ENCODE data around the gene LONRF2.
"Not testable (repeated sequence)": the region's sequence is repeated elsewhere in the genome, so short reads cannot be mapped to it uniquely, and the experiment has no call there.

The LONRF2 gene

GRCh38 chr2:100321866-100322820, at the start of gene LONRF2:
Gene LONRF2, minus strand, starts transcription at chr2:100322501. Its CDS starts 408 bp downstream, at chr2:100322093.
- ATAC-seq (replicated peaks; ENCODE audit: extremely low read depth, poor library complexity, severe bottlenecking) (peak; percentile 28), DNase-seq (ENCODE audit: low spot score in 2 of 2) (no peak)
- peak within 1 kb of the TSS; percentile 35 for H3K4me3 Mint-ChIP-seq
- no peak within 1 kb of the TSS for H3K27ac Mint-ChIP-seq (ENCODE audit: low read depth)
- H3K36me3 Mint-ChIP-seq (ENCODE audit: insufficient read depth), result peaks cover 2% of the 10 kb centered on the region
- H3K4me1 Mint-ChIP-seq, result no peaks in the 10 kb centered on the region
- peaks cover 6% of the 10 kb centered on the region for H3K9me3 Mint-ChIP-seq
- H3K27me3 Mint-ChIP-seq, result peaks cover 72% of the 10 kb centered on the region

- no peak for ATAC-seq (replicated peaks; ENCODE audit: extremely low read depth, poor library complexity, severe bottlenecking)
- no peak for DNase-seq (ENCODE audit: low spot score in 2 of 2)
- H3K9me3 Mint-ChIP-seq, result peaks cover 27% of the 10 kb centered on the region
- H3K27me3 Mint-ChIP-seq, result peaks cover 57% of the 10 kb centered on the region
- H3K4me3 Mint-ChIP-seq, result no peak overlapping the region
- H3K4me1 Mint-ChIP-seq, result no peaks in the 10 kb centered on the region
- no peak overlapping the region for H3K27ac Mint-ChIP-seq (ENCODE audit: low read depth)
- no peaks in the 10 kb centered on the region for H3K36me3 Mint-ChIP-seq (ENCODE audit: insufficient read depth)
These were observed 44.9 kb upstream of the LONRF2 start for GRCh38 chr2:100367163-100367562.

DNA sequence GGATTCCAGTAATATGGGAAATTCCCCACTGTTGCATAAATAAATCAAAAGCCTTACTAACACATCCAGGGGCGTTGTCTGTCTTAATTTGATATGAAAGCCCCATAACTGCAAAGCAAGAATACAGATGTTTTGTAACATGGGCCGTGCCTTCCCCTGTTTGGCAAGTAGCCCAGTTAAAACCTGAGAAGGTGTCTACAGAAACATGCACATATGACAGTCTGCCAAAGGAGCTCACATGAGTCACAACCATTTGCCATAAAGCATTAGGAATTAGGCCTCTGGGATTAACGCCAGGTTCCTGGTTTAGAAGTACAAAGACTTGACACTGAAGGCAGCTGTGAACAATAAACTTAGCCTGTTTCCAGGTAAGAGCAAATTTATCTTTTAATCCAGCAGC, 43.1 kb upstream of the LONRF2 start:
- H3K9me3 Mint-ChIP-seq, result peaks cover 21% of the 10 kb centered on the region
- ATAC-seq (replicated peaks; ENCODE audit: extremely low read depth, poor library complexity, severe bottlenecking), result no peak
- no peaks in the 10 kb centered on the region for H3K4me1 Mint-ChIP-seq
- DNase-seq (ENCODE audit: low spot score in 2 of 2), result no peak
- no peak overlapping the region for H3K4me3 Mint-ChIP-seq
- no peak overlapping the region for H3K27ac Mint-ChIP-seq (ENCODE audit: low read depth)
- H3K27me3 Mint-ChIP-seq, result peaks cover 40% of the 10 kb centered on the region
- H3K36me3 Mint-ChIP-seq (ENCODE audit: insufficient read depth), result no peaks in the 10 kb centered on the region

DNA sequence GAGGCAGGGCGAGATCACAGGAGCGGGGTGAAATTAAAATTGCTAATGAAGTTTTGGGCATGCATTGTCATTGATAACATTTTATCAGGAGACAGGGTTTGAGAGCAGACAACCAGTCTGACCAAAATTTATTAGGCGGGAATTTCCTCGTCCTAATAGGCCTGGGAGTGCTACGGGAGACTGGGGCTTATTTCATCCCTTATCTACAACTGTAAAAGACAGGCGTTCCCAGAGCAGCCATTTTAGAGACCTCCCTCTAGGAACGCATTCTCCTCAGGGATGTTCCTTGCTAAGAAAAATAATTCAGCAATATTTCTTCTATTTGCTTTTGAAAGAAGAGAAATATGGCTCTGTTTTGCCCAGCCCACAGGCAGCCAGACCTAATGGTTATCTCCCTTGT, 40.0 kb upstream of the LONRF2 start:
- Mint-ChIP-seq H3K27me3 (peaks cover 41% of the 10 kb centered on the region), H3K9me3 (peaks cover 20% of the 10 kb centered on the region)
- H3K27ac Mint-ChIP-seq (ENCODE audit: low read depth); H3K36me3 Mint-ChIP-seq (ENCODE audit: insufficient read depth); DNase-seq (ENCODE audit: low spot score in 2 of 2); H3K4me3 Mint-ChIP-seq; ATAC-seq (replicated peaks; ENCODE audit: extremely low read depth, poor library complexity, severe bottlenecking); H3K4me1 Mint-ChIP-seq: not testable (repeated sequence)

DNA sequence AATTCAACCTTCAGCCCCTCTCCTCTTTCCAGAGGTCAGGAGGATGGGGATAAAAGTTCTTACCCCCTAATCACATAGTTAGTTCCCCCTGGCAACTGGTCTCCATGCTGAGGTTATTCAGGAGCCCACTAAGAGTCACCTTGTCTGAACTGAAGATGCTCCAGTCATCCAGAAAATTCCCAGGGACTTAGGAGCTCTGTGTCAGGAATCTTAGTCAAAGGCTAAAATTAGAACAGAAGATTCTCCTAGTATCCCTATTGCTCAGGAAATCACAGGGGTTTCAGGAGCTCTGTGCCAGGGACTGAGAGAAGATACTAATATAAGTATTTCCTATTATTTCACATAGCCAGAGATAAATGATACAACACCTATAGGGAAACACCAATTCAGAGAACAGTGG, 37.3 kb upstream of the LONRF2 start:
- no peak overlapping the region for H3K27ac Mint-ChIP-seq (ENCODE audit: low read depth)
- no peak overlapping the region for H3K4me3 Mint-ChIP-seq
- no peak for ATAC-seq (replicated peaks; ENCODE audit: extremely low read depth, poor library complexity, severe bottlenecking)
- DNase-seq (ENCODE audit: low spot score in 2 of 2), result no peak
- peaks cover 20% of the 10 kb centered on the region for H3K9me3 Mint-ChIP-seq
- H3K27me3 Mint-ChIP-seq, result peaks cover 57% of the 10 kb centered on the region
- no peaks in the 10 kb centered on the region for H3K4me1 Mint-ChIP-seq
- H3K36me3 Mint-ChIP-seq (ENCODE audit: insufficient read depth), result no peaks in the 10 kb centered on the region

- Mint-ChIP-seq H3K4me3 (no peak overlapping the region), H3K27me3 (peaks cover 58% of the 10 kb centered on the region), H3K9me3 (peaks cover 20% of the 10 kb centered on the region), H3K4me1 (no peaks in the 10 kb centered on the region), H3K27ac (ENCODE audit: low read depth) (no peak overlapping the region), H3K36me3 (ENCODE audit: insufficient read depth) (no peaks in the 10 kb centered on the region)
- no peak for DNase-seq (ENCODE audit: low spot score in 2 of 2)
- no peak for ATAC-seq (replicated peaks; ENCODE audit: extremely low read depth, poor library complexity, severe bottlenecking)
These were observed 36.3 kb upstream of the LONRF2 start for GRCh38 chr2:100358554-100358953.

DNA sequence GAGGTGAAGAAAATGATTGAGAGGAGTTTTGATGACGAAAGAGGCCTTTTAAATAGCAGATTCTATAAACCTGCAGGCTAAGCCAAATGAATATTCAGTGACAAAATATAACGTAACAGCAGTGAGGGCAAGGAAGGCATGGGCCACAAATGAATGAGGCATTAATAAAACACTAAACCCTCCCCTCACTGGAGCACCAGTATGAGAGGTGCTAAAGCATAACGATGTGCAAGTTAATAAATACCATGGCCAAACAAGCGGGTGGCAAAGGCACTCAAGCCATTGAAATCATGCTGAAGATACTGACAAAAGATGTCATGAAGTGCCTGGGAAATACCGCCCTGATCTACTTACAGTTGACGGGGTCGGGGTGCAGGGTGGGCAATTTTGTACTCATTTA, 30.2 kb upstream of the LONRF2 start:
- DNase-seq (ENCODE audit: low spot score in 2 of 2) (no peak), ATAC-seq (replicated peaks; ENCODE audit: extremely low read depth, poor library complexity, severe bottlenecking) (no peak)
- Mint-ChIP-seq H3K36me3 (ENCODE audit: insufficient read depth) (no peaks in the 10 kb centered on the region), H3K27me3 (peaks cover 91% of the 10 kb centered on the region), H3K27ac (ENCODE audit: low read depth) (no peak overlapping the region), H3K9me3 (no peaks in the 10 kb centered on the region), H3K4me1 (no peaks in the 10 kb centered on the region), H3K4me3 (no peak overlapping the region)

- Mint-ChIP-seq H3K9me3 (no peaks in the 10 kb centered on the region), H3K4me3 (no peak overlapping the region), H3K36me3 (ENCODE audit: insufficient read depth) (no peaks in the 10 kb centered on the region), H3K27me3 (peaks cover 93% of the 10 kb centered on the region), H3K27ac (ENCODE audit: low read depth) (no peak overlapping the region), H3K4me1 (no peaks in the 10 kb centered on the region)
- no peak for ATAC-seq (replicated peaks; ENCODE audit: extremely low read depth, poor library complexity, severe bottlenecking)
- DNase-seq (ENCODE audit: low spot score in 2 of 2), result no peak
These were observed 28.4 kb upstream of the LONRF2 start for GRCh38 chr2:100350661-100351185.

DNA sequence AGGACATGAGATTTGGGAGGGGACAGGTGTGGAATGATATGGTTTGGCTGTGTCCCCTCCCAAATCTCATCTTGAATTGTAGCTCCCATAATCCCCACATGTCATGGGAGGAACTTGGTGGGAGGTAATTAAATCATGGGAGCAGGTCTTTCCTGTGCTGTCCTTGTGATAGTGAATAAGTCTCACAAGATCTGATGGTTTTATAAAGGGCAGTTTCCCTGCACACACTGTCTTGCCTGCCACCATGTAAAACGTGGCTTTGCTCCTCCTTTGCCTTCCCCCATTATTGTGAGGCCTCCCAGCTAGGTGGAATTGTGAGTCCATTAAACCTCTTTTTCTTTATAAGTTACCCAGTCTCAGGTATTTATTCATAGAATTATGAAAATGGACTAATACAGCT, 22.8 kb upstream of the LONRF2 start:
- H3K36me3 Mint-ChIP-seq (ENCODE audit: insufficient read depth); H3K27ac Mint-ChIP-seq (ENCODE audit: low read depth); H3K4me1 Mint-ChIP-seq; ATAC-seq (replicated peaks; ENCODE audit: extremely low read depth, poor library complexity, severe bottlenecking); H3K4me3 Mint-ChIP-seq; H3K9me3 Mint-ChIP-seq; DNase-seq (ENCODE audit: low spot score in 2 of 2): not testable (repeated sequence)
- H3K27me3 Mint-ChIP-seq, result peaks cover 88% of the 10 kb centered on the region

DNA sequence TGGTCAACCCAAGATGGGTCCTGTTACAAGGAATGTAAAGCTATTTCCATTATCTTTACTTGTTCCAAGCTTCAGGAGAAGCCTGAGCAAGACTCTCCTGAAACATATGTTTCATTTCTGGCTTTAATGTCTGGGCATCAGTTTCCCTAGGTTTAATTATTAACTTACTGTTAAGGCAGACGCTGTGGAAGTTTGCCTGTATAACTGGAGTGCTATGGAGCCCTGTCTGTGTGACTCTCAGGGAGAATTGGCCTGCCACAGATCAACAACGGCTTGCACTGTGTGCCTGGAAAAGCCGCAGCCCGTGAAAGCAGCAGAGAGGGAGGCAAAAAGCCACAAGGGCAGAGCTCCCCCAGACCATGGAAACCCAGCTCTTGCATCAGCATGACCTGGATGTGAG, 22.1 kb upstream of the LONRF2 start:
- Mint-ChIP-seq H3K4me1 (no peaks in the 10 kb centered on the region), H3K9me3 (no peaks in the 10 kb centered on the region), H3K36me3 (ENCODE audit: insufficient read depth) (no peaks in the 10 kb centered on the region), H3K4me3 (no peak overlapping the region), H3K27ac (ENCODE audit: low read depth) (no peak overlapping the region), H3K27me3 (peaks cover 88% of the 10 kb centered on the region)
- ATAC-seq (replicated peaks; ENCODE audit: extremely low read depth, poor library complexity, severe bottlenecking) (no peak), DNase-seq (ENCODE audit: low spot score in 2 of 2) (no peak)

- peaks cover 80% of the 10 kb centered on the region for H3K27me3 Mint-ChIP-seq
- H3K36me3 Mint-ChIP-seq (ENCODE audit: insufficient read depth); H3K4me3 Mint-ChIP-seq: not testable (repeated sequence)
These were observed 20.2 kb upstream of the LONRF2 start for GRCh38 chr2:100342466-100342865.

GRCh38 chr2:100339823-100340222, 17.5 kb upstream of the LONRF2 start:
- Mint-ChIP-seq H3K4me1 (no peaks in the 10 kb centered on the region), H3K36me3 (ENCODE audit: insufficient read depth) (no peaks in the 10 kb centered on the region), H3K4me3 (no peak overlapping the region), H3K9me3 (no peaks in the 10 kb centered on the region), H3K27ac (ENCODE audit: low read depth) (no peak overlapping the region), H3K27me3 (peaks cover 56% of the 10 kb centered on the region)
- ATAC-seq (replicated peaks; ENCODE audit: extremely low read depth, poor library complexity, severe bottlenecking) (no peak), DNase-seq (ENCODE audit: low spot score in 2 of 2) (no peak)

More at GRCh38 chr2:100342466-100342865, 20.2 kb upstream of the LONRF2 start:
- H3K9me3 Mint-ChIP-seq; H3K4me1 Mint-ChIP-seq; ATAC-seq (replicated peaks; ENCODE audit: extremely low read depth, poor library complexity, severe bottlenecking); H3K27ac Mint-ChIP-seq (ENCODE audit: low read depth); DNase-seq (ENCODE audit: low spot score in 2 of 2): not testable (repeated sequence)

- H3K27me3 Mint-ChIP-seq, result peaks cover 49% of the 10 kb centered on the region
- H3K9me3 Mint-ChIP-seq, result no peaks in the 10 kb centered on the region
- no peaks in the 10 kb centered on the region for H3K4me1 Mint-ChIP-seq
- no peak overlapping the region for H3K4me3 Mint-ChIP-seq
- DNase-seq (ENCODE audit: low spot score in 2 of 2), result no peak
- no peaks in the 10 kb centered on the region for H3K36me3 Mint-ChIP-seq (ENCODE audit: insufficient read depth)
- no peak for ATAC-seq (replicated peaks; ENCODE audit: extremely low read depth, poor library complexity, severe bottlenecking)
- no peak overlapping the region for H3K27ac Mint-ChIP-seq (ENCODE audit: low read depth)
These were observed 12.6 kb upstream of the LONRF2 start for GRCh38 chr2:100334929-100335328.
